Ovary (tissue), 9 donors: Measurements from ENCODE around the gene COQ7. TPM values are rescaled to one million over a fixed set of nuclear protein-coding genes. Genes with fewer than 3 reads are reported as not detected.

Source experiments
- DNase-seq, 5 donors: peaks; one replicate each; pipeline ENCODE4 v3.0.0-alpha.2; 2019 to 2020
- H3K27ac ChIP-seq, 2 donors: fragments of 200-600 bp; one replicate each; pipeline versions ENCODE4 v1.5.1 to v1.8.0; 2019 to 2022
- H3K27me3 ChIP-seq: fragments of 200-600 bp; one replicate; pipeline ENCODE4 v1.8.0; 2022
- H3K36me3 ChIP-seq: fragments of 200-600 bp; sonication (generic); one replicate; pipeline ENCODE4 v1.5.1; 2019
- H3K4me1 ChIP-seq: one replicate; pipeline ENCODE4 v1.8.1; 2013; ENCODE audit warnings: mild to moderate bottlenecking, moderate library complexity; ENCODE audit not compliant: insufficient read depth
- H3K4me3 ChIP-seq: fragments of 200-600 bp; sonication (generic); one replicate; pipeline ENCODE4 v1.5.1; 2017
- H3K9me3 ChIP-seq, 2 donors: fragments of 200-600 bp in 1 of 2; sonication (generic) in 1 of 2; one replicate each; pipeline versions ENCODE4 v1.5.1 to v1.8.1; 2013 to 2019; ENCODE audit warnings: mild to moderate bottlenecking in 1 of 2, moderate library complexity in 1 of 2
- EP300 ChIP-seq: sonication (generic); formaldehyde crosslinking; IDR thresholded peaks from one replicate; pipeline ENCODE4 v1.6.1; 2017; ENCODE audit warnings: antibody characterized with exemption
- POLR2A ChIP-seq: fragments of 450-650 bp; IDR thresholded peaks from one replicate; pipeline ENCODE4 v1.6.1; 2017; ENCODE audit warnings: antibody characterized with exemption, mild to moderate bottlenecking, moderate library complexity
- whole genome bisulfite sequencing, 3 donors: extraction: QIAGEN DNeasy Blood & Tissue Kit in 1 of 3; methylation state at CpG; one replicate each; pipeline versions ENCODE4 v1.1.5 to v1.1.7; 2013 to 2017; 5-methylcytosine and 5-hydroxymethylcytosine counted together
- intact Hi-C, 4 donors: fragments of 100-400 bp; cut with DNase I; formaldehyde crosslinking; loops; one replicate each; pipeline versions ENCODE4 v1.11.0 to v1.15.1; 2022 to 2023
- polyA plus RNA-seq, 2 donors: library from polyadenylated mRNA; stranded (reverse); fragments of 200-250 nt in 1 of 2; fragments of 350-450 nt in 1 of 2; fragmentation: Illumina TruSeq in 1 of 2; extraction: RNeasy Lipid Tissue Mini Kit (QIAGEN cat#74804) in 1 of 2; gene quantifications; one replicate each; pipeline ENCODE4 v1.2.3, GENCODE V29; 2013 to 2014
- total RNA-seq, 7 donors: library from RNA; depleted of rRNA in 2 of 7; stranded (reverse); fragments of >200 nt in 2 of 7; fragmentation: NEBNext Ultra II Directional in 3 of 7; extraction: Animal tissue kit (Norgen Biotek cat#: 25700) in 3 of 7; gene quantifications; one replicate each; pipeline versions ENCODE4 v1.1.0 to v1.2.4, GENCODE V29; 2016 to 2023
- TF ChIP-seq, protein P1 (sequence below), 3 donors: fragments of 450-650 bp in 2 of 3; fragments of 200-600 bp in 1 of 3; IDR thresholded peaks; one replicate each; pipeline versions ENCODE4 v1.5.1 to v1.8.0; 2016 to 2022; ENCODE audit warnings: antibody characterized with exemption in 3 of 3, mild to moderate bottlenecking in 1 of 3
- donor health status: DM: no; HTN: no; CAD: no; lungs with moderate emphysema.
- donor health status: DM: no; HTN: no; CAD: no.
- donor health status: Bipolar disorder and iron deficiency.
- donor health status: DM: yes; HTN: yes; CAD: no.
- donor health status: DM: no; HTN: no; CAD: no.
- donor health status: DM: yes; HTN: yes; CAD: no.

COQ7 gene
- total and polyA plus RNA-seq, 9 donors: 19.5 to 39.9 (median 30.9) TPM

DNA sequence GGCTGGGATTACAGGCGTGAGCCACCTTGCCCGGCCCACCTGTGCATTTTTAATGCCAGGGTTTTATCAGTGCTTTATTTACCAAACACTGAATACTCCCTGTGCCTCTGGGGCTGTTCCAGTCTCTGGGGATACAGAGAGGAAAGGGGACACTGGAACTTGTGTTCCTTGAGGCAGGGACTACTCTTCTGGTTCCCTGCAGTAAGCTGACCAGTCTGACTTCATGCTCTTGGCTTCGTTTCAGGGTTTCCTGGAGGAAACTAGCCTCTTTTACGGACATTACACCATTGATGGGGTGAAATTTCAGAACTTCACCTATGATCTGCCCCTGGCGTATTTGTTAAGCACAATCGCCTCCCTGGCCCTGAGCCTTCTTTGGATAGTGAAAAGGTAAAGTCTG is 37.4 kb upstream of the COQ7 start:
- 74 to 79% (median 78%) methylated on average over 6 of the region's 6 CpGs for WGBS, 3 donors
- Histone ChIP-seq H3K4me3 (no peak overlapping the region), H3K9me3 (no peaks in the 10 kb centered on the region), H3K27me3 (no peaks in the 10 kb centered on the region), H3K27ac (no peak overlapping the region), H3K36me3 (no peaks in the 10 kb centered on the region), H3K4me1 (no peaks in the 10 kb centered on the region)
- intact Hi-C loops: no loop called here
- TF ChIP-seq EP300 (no peak), POLR2A (no peak)
- TF ChIP-seq, protein P1, sequence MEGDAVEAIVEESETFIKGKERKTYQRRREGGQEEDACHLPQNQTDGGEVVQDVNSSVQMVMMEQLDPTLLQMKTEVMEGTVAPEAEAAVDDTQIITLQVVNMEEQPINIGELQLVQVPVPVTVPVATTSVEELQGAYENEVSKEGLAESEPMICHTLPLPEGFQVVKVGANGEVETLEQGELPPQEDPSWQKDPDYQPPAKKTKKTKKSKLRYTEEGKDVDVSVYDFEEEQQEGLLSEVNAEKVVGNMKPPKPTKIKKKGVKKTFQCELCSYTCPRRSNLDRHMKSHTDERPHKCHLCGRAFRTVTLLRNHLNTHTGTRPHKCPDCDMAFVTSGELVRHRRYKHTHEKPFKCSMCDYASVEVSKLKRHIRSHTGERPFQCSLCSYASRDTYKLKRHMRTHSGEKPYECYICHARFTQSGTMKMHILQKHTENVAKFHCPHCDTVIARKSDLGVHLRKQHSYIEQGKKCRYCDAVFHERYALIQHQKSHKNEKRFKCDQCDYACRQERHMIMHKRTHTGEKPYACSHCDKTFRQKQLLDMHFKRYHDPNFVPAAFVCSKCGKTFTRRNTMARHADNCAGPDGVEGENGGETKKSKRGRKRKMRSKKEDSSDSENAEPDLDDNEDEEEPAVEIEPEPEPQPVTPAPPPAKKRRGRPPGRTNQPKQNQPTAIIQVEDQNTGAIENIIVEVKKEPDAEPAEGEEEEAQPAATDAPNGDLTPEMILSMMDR (IDR thresholded peaks at IDR 0.05): no peak
- DNase-seq: no peak

DNA sequence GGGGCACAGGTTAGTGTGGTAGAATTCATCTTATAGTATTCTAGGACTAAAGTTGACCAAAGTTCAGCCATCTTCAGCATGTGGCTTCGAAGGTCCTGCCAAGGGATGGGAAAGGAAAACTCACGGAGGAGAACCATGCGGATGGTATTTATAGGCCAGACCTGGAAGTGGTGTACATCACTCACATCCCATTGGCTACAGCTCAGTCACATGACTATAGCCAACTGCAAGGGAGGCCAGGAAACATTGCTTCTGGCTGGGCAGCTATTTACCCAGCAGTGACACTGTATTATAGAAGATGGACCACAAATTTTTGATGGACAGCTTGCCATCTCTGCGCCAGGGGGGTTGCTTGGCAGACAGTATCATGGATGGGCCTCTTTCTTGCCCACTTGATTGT is 35.7 kb upstream of the COQ7 start:
- 69 to 70% (median 70%) methylated on average over 4 of the region's 4 CpGs for WGBS, 3 donors
- TF ChIP-seq EP300 (no peak), POLR2A (no peak)
- TF ChIP-seq, protein P1 (IDR thresholded peaks at IDR 0.05): no peak
- no peak overlapping the region for H3K27ac ChIP-seq
- no peak for DNase-seq
- intact Hi-C loops: no loop called here
- no peak overlapping the region for H3K4me3 ChIP-seq
- H3K9me3 ChIP-seq: no peaks in the 10 kb centered on the region
- H3K27me3 ChIP-seq: no peaks in the 10 kb centered on the region
- H3K4me1 ChIP-seq: no peaks in the 10 kb centered on the region
- no peaks in the 10 kb centered on the region for H3K36me3 ChIP-seq

DNA sequence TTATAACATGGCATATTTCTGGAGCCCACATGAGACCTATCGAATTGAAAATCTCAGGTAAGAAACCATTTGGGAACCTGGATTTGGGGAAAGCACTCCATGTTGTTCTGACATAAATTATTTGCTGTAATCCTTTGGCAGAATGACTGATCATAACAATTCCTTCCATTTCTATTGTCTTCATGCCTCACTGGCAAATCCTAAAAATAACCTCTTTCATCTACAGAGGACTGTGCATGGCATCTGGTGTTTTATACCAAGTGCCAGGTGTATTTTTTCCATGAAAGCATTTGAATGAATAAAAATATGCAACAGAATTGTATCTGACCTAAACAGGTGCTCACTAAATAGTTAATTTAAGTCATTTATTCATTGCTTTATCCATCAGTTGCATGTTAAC is 33.7 kb upstream of the COQ7 start:
- Histone ChIP-seq H3K27ac (no peak overlapping the region), H3K36me3 (no peaks in the 10 kb centered on the region), H3K27me3 (no peaks in the 10 kb centered on the region), H3K4me3 (no peak overlapping the region), H3K9me3 (no peaks in the 10 kb centered on the region), H3K4me1 (no peaks in the 10 kb centered on the region)
- WGBS, 3 donors: 74 to 85% (median 84%) methylated on average over 1 of the region's 1 CpG
- intact Hi-C loops: no loop called here
- TF ChIP-seq EP300 (no peak), POLR2A (no peak)
- TF ChIP-seq, protein P1 (IDR thresholded peaks at IDR 0.05): no peak
- DNase-seq: no peak

DNA sequence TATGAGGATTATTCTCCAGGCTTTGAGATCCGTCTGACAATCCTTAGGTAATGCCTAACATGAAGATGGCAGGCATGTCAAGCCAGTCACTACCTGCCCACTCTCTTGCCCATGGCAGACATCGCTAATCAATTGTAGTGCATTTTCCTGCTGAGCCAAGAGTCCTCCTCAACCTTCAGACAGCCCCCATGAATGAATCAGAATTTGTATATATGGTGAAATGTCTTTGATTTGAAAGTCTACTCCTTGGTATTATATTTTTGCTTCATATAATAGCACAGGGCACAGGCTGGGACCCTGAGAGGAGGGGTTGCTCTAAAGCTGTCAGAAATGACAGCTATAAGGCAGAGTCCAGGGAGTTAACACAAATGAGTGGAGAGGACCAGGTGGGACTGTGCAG is 27.0 kb upstream of the COQ7 start:
- TF ChIP-seq EP300 (no peak), POLR2A (no peak)
- TF ChIP-seq, protein P1 (IDR thresholded peaks at IDR 0.05): no peak
- no peak for DNase-seq
- intact Hi-C loops: no loop called here

DNA sequence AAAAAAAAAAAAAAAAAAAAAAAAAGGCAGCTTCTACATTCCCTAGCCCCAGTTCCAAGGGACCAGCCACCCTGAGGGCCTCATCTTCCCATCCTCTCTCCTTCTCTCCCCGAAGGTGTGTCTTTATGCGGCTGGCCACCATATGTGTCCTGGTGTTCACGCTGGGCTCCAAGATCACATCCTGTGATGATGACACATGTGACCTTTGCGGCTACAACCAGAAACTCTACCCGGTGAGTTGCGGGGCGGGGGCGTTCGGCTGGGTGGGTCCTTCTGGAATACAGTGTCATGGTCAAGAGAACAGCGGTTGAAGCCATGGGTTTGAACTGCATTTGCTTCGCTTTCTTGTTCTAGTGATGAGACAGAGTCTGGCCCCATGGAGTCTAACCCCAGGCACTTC is 22.6 kb upstream of the COQ7 start:
- Histone ChIP-seq H3K9me3 (no peaks in the 10 kb centered on the region), H3K36me3 (no peaks in the 10 kb centered on the region), H3K4me3 (no peak overlapping the region), H3K27me3 (no peaks in the 10 kb centered on the region), H3K27ac (no peak overlapping the region), H3K4me1 (no peaks in the 10 kb centered on the region)
- 93 to 96% (median 94%) methylated on average over 11 of the region's 11 CpGs for WGBS, 3 donors
- TF ChIP-seq, protein P1 (IDR thresholded peaks at IDR 0.05): no peak
- no peak for TF ChIP-seq EP300
- TF ChIP-seq POLR2A: no peak
- DNase-seq: no peak
- intact Hi-C loops: no loop called here

More for the DNA sequence above, 27.0 kb upstream of the COQ7 start:
- H3K4me3 ChIP-seq: no peak overlapping the region
- H3K27me3 ChIP-seq: no peaks in the 10 kb centered on the region
- H3K4me1 ChIP-seq: no peaks in the 10 kb centered on the region
- WGBS, 3 donors: 74 to 87% (median 85%) methylated on average over 2 of the region's 2 CpGs
- no peaks in the 10 kb centered on the region for H3K36me3 ChIP-seq
- no peaks in the 10 kb centered on the region for H3K9me3 ChIP-seq
- no peak overlapping the region for H3K27ac ChIP-seq
